Stimulated activated CD4-positive, alpha-beta T cell treated with anti-CD3 and anti-CD28 coated beads, Interleukin-2, amount 100 ng/mL, for 24 hours (primary cell): ENCODE results near the gene SCN7A.
A peak's percentile ranks its signal among the peaks of the same experiment; 100 is the strongest.
"Not testable (repeated sequence)": the region's sequence is repeated elsewhere in the genome, so short reads cannot be mapped to it uniquely, and the experiment has no call there.

Experiments used
- DNase-seq, 2 donors: peaks; one replicate each; pipeline ENCODE4 v3.0.0-alpha.2; 2020

SCN7A gene

DNA sequence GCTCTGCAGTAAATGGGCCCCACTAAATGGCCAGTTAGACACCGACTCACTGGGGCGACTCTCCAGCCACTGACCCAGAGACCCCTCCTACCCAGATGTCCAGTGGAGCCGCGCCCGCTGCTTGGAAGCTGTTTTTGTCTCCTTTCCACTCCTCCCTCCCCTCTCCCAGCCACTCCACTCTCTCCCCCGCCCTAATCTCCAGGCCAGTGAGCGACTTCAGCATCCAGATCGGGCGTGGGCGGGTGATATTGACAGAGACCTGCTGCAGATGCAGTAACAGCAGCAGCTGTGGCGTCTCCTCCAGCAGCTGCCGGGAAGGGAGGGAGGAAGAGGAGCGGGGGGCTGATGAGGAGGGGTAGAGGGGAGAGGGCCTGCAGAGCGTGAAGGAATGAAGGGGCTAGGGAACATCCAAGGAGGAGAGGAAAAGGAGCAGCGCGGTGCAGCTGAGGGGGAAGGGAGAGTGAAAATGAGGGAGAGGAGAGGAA lies at the start of gene SCN7A:
Gene SCN7A, minus strand, starts transcription at position 110 of the 485 bp plus-strand sequence. CDS start 16,553 bp downstream, outside the sequence.
- no peak for DNase-seq

DNA sequence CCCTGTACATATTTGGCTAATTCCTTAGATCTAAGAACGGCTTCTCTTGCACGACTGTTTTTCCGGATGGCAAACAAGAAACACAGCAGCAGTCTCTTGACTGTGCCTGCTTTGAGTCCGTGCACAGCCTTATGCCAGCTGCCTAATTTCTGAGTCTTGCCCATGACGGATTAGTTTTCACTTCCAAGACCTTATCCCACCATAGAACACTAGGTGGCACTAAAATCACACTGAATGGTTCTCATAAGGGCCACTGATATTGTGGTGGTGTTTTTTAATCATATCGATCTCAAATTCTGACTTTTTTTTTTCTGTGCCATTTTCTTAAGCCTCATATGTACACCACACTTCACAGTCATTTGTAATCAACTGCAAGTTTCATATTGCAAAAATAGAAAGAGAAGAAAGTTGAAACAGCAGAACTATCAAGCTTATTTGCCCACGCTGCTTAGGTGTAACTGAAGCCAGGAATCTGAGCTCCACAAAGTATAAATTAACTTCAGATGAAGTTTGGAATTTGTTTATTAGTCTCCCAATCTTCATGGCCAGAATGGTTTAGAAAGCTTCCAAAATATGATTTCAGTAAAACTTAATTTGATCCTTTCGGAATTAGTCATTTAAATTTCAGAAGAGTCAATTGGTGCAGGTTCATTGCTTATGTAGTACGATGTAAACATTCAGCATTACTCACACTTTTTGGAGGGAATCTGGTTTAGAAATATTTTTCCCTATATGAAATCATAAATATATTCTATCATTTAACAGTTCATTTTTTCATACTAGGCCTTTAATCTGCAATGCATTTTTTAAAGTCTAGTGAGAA lies 45.5 kb upstream of the SCN7A start:
- DNase-seq: no peak

DNA sequence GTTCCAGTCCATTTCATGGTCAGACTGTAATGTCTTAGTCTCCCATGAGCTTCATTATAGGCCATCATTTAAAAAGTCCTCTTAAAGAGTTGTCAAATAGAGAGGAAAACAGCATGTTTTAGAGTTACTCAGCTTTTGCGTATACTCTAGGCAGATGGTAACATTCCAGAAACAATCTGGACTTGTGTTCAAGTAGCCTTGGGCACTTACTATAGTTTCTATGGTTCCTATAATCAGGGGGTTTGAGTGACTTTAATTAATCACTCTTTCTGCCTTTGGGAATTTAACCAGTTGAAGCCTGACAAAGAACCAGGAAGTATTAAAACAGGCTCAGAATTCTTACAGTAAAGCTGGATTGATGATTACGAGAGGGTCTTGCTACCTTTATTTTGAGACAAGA lies 42.1 kb upstream of the SCN7A start:
- DNase-seq: no peak

DNA sequence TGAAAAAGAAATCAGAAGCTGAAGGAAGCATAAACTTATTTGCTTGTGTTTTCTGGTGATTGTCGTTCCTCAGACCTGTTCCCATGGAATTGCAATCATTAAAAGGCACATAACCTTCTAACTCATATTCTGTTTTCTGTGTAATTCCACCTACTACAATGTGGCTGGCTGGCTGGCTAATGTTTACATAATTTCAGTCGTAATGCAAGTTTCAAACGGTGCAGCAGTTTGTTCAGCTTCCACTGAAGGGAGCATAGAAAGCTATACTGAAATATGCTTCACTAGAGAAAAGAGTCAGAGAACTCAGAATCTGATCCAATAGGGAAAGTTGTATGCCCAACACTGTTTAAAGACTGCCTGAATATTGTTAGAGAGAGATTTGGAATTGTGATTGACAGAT lies 27.1 kb upstream of the SCN7A start:
- DNase-seq: no peak

DNA sequence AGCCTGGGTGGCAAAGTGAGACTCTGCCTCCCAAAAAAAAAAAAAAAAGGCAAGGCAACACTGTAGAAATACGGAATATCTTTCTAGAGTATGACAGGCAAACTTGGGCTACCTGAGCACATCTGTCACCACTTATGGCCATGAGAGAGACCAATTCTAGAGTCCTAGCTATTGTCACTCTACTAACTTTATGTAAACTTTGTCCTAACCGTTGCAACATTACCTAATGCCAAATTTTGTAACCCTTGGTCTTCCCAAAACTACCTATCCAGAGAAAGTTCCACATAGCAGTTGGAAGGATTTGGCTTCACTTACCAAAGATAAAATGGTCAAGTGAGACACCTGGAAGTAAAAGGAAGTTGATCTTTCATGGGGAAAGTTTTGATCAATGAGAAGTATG lies 26.6 kb upstream of the SCN7A start:
- DNase-seq: no peak

DNA sequence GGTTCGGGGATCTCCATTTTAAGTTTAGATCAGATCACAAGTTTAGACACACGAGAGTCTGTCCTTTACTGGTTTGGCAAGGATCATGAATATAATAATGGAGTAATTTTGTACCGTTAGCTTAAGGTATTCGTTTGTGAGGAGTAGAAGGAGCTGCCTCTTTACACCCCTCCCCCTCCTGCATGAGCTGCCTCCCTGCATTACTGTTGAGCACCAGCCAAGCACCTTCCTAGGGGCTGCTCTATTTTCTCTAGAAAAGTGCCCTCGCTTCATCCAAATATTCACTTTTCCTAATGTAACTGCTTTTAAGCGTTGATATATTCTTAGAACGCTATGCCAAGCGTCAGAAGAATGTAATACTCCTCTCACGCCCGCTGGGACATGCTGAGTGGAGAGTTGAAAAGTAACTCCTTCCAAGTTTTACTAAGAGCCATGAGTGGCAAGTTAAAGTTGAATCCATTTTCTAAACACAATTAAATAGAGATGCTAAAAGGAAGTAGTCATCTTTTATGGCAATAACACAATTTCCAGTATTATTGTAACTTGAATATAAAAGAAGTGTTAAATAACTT lies 25.4 kb upstream of the SCN7A start:
- DNase-seq: no peak

DNA sequence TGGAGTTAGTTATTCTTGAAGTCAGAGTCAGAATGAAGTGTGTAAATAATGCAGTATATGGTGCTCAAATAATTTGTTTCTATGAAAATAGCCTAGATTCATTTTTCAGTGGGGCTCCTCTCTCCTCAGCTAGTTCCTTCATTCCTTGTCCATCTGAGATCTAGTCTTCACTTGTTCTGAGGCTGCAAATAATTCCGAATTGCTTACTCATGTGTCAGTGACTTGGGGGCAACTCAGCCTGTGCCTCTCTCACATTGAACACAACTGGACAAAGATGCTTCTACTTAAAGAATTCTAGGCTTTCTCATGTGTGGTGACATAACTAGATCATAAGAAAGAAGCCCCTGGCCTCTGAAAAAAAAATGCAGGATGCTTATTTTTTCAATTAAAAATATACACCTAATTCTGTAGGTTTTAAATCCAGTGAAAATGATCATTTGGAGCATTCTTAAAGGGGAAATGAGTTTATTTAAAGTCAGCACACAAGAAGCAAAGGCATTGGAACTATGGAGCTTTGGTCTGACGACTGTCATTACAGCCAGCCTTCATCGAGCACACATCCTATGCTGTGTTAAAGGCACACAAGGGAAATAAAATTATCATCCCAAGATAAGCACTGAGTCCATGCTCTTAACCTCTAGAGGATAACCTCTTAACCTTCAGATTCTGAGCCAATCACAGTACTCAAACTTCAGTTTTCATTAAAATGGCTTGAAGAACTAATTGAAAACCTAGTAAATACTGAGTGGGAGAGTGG lies 24.8 kb upstream of the SCN7A start:
- DNase-seq: no peak

DNA sequence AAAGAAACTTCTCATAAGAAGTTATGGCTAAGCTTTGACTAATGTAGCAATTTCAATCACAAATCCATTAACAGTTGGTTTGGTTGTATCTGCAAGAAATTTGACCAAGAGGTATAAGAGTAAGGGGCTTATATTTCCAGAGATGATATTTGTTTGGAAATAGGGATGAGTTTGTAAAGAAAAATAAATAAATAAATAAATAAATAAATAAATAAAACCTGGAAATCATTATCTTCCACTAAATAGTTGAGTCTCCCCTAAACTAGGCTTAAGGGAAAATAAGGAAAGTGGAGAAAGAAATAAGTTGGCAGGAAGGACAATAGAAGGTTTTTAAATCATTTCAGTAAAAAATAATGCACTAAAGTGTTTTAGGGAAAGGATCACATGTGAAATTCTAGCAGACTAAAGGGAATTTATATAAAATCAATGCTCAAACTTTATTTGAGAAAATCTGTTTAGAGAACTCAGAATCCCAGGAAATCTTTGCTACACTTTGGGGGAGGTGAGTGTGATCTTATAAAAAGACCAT lies 23.5 kb upstream of the SCN7A start:
- no peak for DNase-seq

DNA sequence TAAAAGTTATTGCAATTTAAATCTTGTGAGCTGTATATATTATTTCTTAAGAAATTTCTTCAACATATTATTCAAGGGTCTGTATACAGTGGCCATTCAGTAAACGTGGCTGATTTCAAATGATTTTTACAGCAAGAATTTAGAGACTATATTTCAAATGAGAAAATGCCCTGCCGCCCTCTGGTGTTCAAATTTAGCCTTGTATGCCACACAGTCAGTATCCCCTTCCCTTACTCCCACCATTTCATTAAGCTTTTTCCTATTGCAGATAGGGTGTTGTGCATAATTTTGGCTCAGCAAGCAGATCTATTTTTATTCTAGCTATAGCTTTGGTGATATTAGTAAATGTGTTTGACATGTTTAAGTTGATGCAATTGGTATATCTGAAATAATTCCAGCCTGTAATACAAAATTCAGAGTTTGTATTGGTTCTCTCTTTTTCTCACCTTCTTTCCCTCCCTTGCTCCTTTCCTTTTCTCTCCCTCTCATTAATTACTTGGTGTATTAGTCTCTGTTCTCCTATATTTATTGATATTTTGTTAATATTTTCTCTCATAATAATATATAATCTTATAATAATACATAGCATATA lies 22.8 kb upstream of the SCN7A start:
- peak in 1 of 2 donors; percentile 8 for DNase-seq

DNA sequence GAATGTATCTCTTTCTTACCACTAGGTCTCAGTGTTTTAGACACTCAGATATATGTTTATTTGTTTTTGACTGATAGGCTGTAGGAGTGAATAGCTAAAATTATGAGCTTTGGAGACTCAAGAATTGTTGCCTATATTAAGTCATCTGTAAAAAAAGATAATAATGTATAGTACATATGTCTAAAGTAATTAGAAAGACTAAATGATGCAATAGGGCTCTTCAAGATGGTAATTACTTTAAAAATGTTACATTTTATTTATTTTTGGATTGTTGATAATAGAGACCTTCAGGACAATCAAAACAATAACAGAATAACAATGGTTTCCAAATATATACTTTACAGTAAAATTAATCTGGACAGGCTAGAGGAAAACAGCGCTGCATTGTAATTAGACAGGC lies 19.9 kb upstream of the SCN7A start:
- no peak for DNase-seq

DNA sequence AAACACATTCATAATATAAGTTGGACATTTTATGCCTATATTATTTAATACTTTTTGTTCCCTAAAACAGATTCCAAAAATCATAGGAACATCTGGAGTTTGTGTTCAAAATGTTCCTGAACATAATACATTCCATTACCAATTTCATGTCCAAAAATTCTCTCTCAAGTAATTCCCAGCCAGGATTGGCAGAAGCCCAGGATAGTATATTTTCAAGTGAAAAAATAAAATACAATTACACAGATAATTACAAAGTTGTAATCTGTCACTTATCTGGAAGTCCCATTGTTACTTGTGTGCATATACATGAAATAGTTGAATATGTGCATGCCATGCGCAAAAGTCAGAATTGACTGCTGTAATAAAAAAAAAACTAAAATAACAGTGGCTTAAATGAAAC lies 5.2 kb upstream of the SCN7A start:
- DNase-seq: no peak

DNA sequence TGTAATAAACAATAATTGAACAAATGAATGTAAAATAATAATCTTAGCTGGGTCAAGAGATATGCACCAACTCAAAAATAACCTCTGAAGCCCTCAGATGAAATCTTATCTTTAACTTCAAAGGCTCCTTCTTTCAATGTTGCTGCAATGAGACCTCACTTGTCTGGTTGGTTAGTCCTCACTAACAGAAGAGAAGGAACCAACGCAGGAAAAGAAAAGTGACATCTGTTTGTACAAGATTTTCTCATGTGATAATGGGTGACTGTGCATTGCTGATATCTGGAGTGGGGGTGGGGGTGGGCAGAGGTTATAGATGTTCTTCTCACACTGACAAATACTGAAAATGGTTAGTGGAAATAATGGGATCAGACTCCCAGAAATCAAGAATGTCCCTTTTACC lies 2.6 kb downstream of the SCN7A start:
- no peak for DNase-seq

DNA sequence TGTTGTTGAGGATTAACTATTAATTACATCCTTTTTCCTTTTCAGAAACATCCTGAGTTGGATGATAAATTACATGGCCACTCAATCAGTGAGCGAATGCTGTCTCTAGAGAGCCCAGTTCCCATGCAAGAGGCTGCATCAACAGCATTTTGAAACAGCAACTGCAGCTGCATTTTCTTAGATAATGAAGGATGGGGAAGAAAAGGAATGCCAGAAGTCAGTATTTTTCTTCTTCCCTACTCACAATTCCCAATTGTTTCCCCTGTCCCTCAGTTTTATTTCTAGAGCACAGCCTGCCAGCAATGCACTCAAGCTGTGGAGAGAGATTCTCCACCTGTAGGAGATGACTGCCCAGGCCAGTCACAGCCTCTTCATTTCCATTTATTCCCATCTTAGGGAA lies 6.9 kb downstream of the SCN7A start:
- DNase-seq: no peak

DNA sequence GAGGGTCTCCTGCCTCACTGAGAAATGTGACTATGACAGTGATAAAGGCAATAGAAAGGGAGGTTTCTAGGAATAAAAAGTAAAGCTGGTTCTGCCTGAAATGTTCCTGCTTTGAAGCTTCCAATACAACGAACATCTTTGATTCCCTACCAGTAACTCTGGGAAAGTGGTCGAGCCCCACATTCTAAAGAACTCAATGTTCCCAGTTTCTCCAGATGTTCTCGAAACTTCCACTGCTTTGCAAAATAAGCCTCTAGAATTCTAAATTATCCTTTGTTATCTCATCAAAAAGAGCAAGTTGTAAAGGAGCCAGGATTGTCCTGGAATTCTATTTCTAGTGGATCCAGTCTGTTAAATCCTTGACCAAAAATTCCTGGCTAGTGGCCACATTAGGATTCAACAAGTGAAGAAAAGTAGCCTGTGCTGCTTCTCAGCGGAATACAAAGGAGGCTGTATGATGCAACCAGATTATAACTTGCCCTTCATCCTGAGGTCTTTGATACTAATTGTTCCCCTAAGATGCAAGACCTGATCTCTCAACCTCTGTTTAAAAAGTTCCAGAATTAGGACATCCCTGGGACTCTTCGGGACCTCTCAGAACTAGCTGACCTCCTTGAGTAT lies 8.4 kb downstream of the SCN7A start:
- no peak for DNase-seq

DNA sequence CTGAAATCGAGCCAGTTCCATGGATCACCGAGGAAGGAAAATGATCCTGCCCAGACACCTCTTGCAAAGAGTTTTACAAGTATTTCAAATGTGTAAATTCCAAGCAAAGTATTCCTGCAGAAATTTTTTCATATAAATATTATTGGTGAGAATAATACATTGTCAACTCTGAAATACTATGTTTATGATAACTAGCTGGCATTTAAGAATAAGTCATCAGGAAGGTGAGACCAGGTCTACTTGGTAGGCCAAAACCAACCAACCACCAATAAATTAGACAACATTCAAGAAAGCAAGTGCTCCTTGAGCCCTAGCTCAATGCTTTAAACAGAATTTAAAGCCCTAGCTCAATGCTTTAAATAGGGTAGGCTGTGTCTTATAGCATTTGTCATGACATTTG lies 21.7 kb downstream of the SCN7A start:
- no peak for DNase-seq

DNA sequence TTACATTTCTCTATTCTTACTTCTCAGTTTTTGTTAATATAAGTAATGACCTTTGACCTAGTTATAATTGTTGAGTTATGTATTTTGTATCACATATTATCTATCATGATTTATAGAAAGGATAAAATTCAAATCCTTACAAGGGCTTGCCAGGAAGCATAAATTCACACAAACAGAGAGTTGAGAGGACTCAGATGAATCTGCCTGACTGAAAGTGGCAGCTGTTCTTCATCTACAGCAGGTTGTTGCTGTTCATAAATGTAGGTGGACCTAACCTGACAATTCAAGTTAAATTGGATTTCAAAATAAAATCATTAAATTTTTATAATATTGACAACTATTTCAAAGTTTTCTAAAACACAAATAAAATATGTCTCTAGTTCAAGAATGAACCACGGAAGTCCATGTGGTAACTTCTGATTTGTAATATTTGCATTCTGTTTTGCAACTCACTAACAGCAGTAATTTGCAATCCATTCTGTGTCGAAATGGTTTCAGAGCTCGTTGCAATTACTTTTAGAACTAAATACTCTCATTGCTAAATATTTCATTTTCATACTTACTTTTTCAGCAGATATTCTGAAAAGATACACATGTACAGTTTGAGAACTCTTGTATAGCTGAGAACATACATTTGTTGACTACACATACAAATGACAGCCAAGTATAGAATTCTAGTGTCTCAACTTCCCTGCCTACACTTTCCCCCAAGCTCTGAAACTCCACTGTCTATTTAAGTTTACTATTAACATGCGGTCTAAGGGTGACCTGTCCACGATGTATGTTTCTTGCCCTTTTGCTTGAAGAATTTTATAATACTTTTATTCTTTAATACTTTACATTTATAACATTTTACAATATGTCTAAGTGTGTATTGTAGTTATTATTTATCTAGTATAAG lies 25.7 kb downstream of the SCN7A start:
- no peak for DNase-seq

DNA sequence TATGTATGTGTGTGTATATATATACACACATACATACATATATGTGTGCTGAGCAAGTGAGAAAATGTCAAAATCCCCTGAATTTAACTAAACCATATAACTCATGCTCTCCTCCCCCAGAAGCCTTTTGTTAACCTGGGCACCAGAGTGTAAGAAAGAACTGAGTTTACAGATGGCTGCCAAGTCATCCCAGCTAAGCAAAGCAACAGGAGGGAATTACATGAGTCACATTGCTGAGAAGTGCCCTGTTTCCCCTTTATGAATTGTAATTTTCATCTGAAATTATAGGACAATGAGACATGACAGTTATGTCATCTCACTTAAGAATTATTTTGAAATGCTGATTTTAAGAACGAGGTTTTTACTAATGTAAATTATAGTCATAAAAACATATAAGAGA lies 29.9 kb downstream of the SCN7A start:
- DNase-seq: no peak

DNA sequence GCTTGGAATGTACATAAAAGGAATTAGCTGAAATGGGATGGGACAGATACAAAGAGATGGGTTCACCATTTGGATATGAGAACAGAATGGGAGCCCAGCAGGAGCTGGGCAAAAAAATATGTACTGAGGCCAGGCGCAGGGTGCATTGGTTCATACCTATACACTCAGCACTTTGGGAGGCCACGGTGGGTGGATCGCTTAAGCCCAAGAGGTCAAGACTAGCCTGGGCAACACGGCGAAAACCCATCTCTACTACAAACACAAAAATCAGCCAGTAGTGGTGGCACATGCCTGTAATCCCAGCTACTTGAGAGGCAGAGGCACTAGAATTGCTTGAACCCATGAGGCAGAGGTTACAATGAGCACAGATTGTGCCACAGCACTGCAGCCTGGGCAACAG lies 30.4 kb downstream of the SCN7A start:
- no peak for DNase-seq

DNA sequence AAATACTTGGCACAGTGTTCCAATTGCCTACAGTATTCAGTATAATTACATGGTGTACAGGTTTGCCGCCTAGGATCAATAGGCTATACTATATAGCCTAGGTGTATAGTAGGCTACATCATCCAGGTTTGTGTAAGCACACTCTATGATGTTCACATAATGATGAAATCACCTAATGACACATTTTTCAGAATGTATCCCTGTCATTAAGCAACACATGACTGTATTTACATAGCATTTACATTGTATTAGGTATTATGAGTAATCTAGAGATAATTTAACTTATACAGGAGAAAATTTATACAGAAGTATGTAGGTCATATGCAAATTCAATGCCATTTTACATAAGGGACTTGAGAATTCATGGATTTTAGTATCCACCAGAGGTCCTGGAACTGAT lies 35.4 kb downstream of the SCN7A start:
- no peak for DNase-seq

DNA sequence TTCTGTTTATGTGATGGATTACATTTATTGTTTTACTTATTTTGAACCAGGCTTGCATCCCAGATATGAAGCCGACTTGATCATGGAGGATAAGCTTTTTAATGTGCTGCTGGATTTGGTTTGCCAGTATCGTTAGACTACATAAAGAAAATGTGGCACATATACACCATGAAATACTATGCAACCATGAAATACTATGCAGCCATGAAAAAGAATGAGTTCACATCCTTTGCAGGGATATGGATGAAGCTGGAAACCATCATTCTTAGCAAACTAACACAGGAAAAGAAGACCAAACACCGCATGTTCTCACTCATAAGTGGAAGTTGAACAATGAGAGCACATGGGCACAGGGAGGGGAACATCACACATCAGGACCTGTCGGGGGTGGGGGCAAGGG lies 38.2 kb downstream of the SCN7A start:
- not testable (repeated sequence) for DNase-seq

DNA sequence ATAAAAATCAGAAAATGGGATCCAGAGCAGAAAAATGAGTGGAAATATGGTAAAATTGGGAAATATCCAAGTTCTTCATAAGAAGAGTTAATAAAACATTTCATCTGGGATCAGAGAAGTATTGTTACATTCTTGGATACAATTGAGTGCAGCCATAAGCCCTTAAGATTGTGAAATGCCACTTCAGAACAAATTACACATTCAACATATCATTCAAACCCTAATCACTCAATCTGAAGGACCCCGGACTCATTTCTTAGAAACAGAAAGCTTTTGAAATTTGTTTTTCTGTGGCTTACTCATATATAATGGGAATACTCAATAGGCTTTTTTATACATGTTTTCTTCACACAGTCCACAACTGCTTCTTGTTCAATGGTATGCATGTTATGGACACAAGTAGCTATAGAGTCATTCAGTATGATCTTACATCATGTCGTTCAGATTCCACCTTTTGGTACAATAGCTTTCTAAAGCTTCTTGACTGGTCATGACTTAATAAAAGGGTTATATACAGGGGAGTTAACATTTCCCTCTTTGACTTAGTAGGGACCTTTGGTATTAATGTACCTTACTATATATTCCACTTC lies 39.9 kb downstream of the SCN7A start:
- DNase-seq: no peak
